Fibroblast of lung (primary cell): ENCODE measurements around the gene KLHL12.

ENCODE experiments used
- EZH2 ChIP-seq: IDR thresholded peaks from 2 replicates; pipeline ENCODE4 v1.5.1; 2012; ENCODE audit warnings: low read length, control low read depth, mild to moderate bottlenecking; ENCODE audit errors: missing control alignments
- TF ChIP-seq, protein P1 (sequence below), 2 donors: IDR thresholded peaks in 1 of 2; conservative IDR thresholded peaks in 1 of 2; 1 replicate in 1 of 2; 2 replicates in 1 of 2; pipeline ENCODE4 v1.5.1; 2011 to 2012; ENCODE audit warnings: low read length in 2 of 2, control low read depth in 1 of 2, inconsistent platforms in 1 of 2, low read depth in 1 of 2, mild to moderate bottlenecking in 1 of 2

DNA sequence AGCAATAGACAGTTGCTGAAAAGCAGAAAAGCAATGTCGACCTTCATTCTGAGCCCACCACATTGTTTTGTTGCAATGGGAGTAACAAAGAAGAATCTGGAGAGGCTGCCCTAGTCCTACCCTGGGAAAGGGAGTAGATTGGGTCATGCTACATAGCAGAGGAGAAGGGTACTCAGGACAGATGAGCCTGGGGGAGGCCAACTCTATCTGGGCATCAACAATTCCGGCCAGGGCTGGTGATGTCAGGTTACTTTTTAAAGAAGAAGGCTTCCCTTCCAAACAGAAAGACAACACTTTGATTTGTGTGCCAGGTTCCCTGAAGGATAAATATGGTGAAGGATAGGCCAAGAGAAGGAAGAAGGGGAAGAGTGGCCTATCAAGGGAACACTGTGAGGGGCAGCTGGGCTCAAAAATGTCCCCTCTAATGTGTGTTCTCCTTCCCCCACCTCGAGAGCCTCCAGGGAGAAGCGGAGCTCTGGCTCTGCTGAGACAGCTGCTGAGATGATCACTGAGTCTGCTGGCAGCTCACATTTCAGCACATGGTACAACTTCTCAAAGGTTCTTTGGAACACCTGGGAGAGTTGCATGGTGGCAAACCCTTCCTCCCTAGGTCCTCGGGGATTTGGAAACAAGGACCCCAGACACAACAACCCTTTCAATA, 34.3 kb upstream of the KLHL12 start:
- TF ChIP-seq, protein P1, sequence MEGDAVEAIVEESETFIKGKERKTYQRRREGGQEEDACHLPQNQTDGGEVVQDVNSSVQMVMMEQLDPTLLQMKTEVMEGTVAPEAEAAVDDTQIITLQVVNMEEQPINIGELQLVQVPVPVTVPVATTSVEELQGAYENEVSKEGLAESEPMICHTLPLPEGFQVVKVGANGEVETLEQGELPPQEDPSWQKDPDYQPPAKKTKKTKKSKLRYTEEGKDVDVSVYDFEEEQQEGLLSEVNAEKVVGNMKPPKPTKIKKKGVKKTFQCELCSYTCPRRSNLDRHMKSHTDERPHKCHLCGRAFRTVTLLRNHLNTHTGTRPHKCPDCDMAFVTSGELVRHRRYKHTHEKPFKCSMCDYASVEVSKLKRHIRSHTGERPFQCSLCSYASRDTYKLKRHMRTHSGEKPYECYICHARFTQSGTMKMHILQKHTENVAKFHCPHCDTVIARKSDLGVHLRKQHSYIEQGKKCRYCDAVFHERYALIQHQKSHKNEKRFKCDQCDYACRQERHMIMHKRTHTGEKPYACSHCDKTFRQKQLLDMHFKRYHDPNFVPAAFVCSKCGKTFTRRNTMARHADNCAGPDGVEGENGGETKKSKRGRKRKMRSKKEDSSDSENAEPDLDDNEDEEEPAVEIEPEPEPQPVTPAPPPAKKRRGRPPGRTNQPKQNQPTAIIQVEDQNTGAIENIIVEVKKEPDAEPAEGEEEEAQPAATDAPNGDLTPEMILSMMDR (conservative IDR thresholded peaks at IDR 0.05 in 1 of 2, IDR thresholded peaks at IDR 0.05 in 1 of 2; ENCODE audit: low read depth in 1 of 2, low read length in 2 of 2) = no peak
- TF ChIP-seq EZH2 = no peak
